ENCODE data around the gene SGCD. TPM values are rescaled to one million over a fixed set of nuclear protein-coding genes. Genes with fewer than 3 reads are reported as not detected.

SGCD gene
- total and polyA plus RNA-seq, 8 donors, result 10.4 to 15.8 (median 12.5) TPM

- H3K9me3 ChIP-seq, result no peaks in the 10 kb centered on the region
- no peak overlapping the region for H3K27ac ChIP-seq
- ATAC-seq (no peak), DNase-seq (no peak)
- H3K27me3 ChIP-seq, result no peaks in the 10 kb centered on the region
- no peaks in the 10 kb centered on the region for H3K4me1 ChIP-seq
- no peak overlapping the region for H3K4me3 ChIP-seq
- no peak for TF ChIP-seq CTCF (IDR thresholded peaks at IDR 0.05)
- intact Hi-C loops (cut with DNase I), result no loop called here
- no peaks in the 10 kb centered on the region for H3K36me3 ChIP-seq
Observed at GRCh38 chr5:156328766-156329165, 1.8 kb downstream of the SGCD start.

- no peak for DNase-seq
- no peaks in the 10 kb centered on the region for H3K4me1 ChIP-seq
- no peak overlapping the region for H3K4me3 ChIP-seq
- H3K9me3 ChIP-seq, result no peaks in the 10 kb centered on the region
- TF ChIP-seq CTCF (IDR thresholded peaks at IDR 0.05), result no peak
- no peaks in the 10 kb centered on the region for H3K36me3 ChIP-seq
- no peaks in the 10 kb centered on the region for H3K27me3 ChIP-seq
- ATAC-seq, result no peak
- intact Hi-C loops (cut with DNase I), result no loop called here
- H3K27ac ChIP-seq, result no peak overlapping the region
Observed at GRCh38 chr5:156329171-156329611, 2.2 kb downstream of the SGCD start.

GRCh38 chr5:156330141-156330870 lies 3.3 kb downstream of the SGCD start:
- intact Hi-C loops (cut with DNase I), result no loop called here
- no peak for ATAC-seq

GRCh38 chr5:156331181-156331580 lies 4.2 kb downstream of the SGCD start:
- Histone ChIP-seq H3K9me3 (no peaks in the 10 kb centered on the region), H3K27ac (no peak overlapping the region), H3K4me3 (no peak overlapping the region), H3K27me3 (no peaks in the 10 kb centered on the region), H3K4me1 (no peaks in the 10 kb centered on the region), H3K36me3 (no peaks in the 10 kb centered on the region)
- no peak for TF ChIP-seq CTCF (IDR thresholded peaks at IDR 0.05)
- ATAC-seq (no peak), DNase-seq (no peak)
- intact Hi-C loops (cut with DNase I), result no loop called here

More at GRCh38 chr5:156330141-156330870, 3.3 kb downstream of the SGCD start:
- no peaks in the 10 kb centered on the region for H3K27me3 ChIP-seq
- no peaks in the 10 kb centered on the region for H3K4me1 ChIP-seq
- no peak for DNase-seq
- no peak overlapping the region for H3K27ac ChIP-seq
- H3K4me3 ChIP-seq, result no peak overlapping the region
- TF ChIP-seq CTCF (IDR thresholded peaks at IDR 0.05), result no peak
- H3K36me3 ChIP-seq, result no peaks in the 10 kb centered on the region
- H3K9me3 ChIP-seq, result no peaks in the 10 kb centered on the region

- Histone ChIP-seq H3K27ac (no peak overlapping the region), H3K36me3 (no peaks in the 10 kb centered on the region), H3K4me3 (no peak overlapping the region), H3K27me3 (no peaks in the 10 kb centered on the region), H3K4me1 (no peaks in the 10 kb centered on the region), H3K9me3 (no peaks in the 10 kb centered on the region)
- no peak for DNase-seq
- intact Hi-C loops (cut with DNase I), result no loop called here
- no peak for ATAC-seq
- no peak for TF ChIP-seq CTCF (IDR thresholded peaks at IDR 0.05)
Observed at GRCh38 chr5:156331845-156332244, 4.9 kb downstream of the SGCD start.
